GM12892 (cell line): ENCODE measurements around the gene RBM8A.

ENCODE experiments used
- DNase-seq: peaks from one replicate; pipeline ENCODE4 v3.0.0; 2011; ENCODE audit not compliant: insufficient read length
- FAIRE-seq: peaks from 2 replicates; lab custom pipeline; 2011; peaks lifted over from hg19 to GRCh38; lab: Jason Lieb, UNC
- POLR2A ChIP-seq: IDR thresholded peaks from 2 replicates; pipeline ENCODE4 v1.6.1; 2011; ENCODE audit warnings: low read depth, low read length, control low read depth
- POLR2AphosphoS5 ChIP-seq: IDR thresholded peaks from 2 replicates; pipeline ENCODE4 v1.6.1; 2011; ENCODE audit warnings: low read depth, low read length, control low read depth
- TAF1 ChIP-seq: IDR thresholded peaks from 2 replicates; pipeline ENCODE4 v1.6.1; 2011; ENCODE audit warnings: low read depth, mild to moderate bottlenecking, control low read depth, low read length, borderline replicate concordance

The RBM8A gene

DNA sequence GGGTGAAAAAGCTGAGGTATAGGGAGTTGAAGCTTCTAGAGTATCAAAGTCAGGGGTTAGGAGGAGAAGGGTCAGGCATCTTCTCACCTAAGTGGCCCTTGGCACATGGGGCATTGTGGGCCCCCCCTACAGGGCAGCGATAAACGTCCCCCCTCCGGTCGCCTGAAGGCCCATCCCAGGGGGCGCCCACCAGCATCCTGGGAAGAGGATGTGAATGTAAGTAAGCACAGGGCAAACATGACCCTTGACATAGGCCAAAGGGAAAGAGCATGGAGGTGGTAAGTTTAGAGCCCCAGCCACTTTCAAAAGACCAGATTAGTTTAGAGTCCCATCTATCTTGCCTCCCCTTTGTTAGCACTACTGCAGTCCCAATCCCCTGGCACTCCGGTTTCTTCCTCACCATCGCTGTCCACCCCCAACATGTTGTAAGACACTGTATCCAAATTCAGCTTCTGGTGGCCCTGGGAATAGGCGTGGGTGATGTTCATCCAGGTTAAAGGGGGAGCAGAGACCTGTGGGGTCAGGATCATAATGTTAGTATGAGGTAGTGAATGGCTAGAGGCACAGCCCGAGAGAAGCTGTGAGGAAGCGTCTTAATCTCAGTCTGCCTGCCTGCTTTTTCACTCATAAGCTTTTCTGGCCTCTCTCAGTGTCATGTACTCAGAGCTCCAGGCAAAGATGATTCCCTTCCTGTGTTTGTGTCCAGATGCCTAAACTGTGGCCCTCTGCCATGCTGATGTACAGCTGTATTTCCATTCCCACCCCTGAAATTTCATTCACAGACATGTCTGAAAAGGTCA lies 20.1 kb downstream of the RBM8A start:
- DNase-seq (no peak), FAIRE-seq (no peak)
- TF ChIP-seq TAF1 (no peak), POLR2A (no peak), POLR2AphosphoS5 (no peak)

GRCh38 chr1:145901312-145902021 lies 25.8 kb downstream of the RBM8A start:
- no peak for TF ChIP-seq POLR2A
- TF ChIP-seq TAF1, result no peak
- no peak for TF ChIP-seq POLR2AphosphoS5
- FAIRE-seq (no peak), DNase-seq (no peak)

DNA sequence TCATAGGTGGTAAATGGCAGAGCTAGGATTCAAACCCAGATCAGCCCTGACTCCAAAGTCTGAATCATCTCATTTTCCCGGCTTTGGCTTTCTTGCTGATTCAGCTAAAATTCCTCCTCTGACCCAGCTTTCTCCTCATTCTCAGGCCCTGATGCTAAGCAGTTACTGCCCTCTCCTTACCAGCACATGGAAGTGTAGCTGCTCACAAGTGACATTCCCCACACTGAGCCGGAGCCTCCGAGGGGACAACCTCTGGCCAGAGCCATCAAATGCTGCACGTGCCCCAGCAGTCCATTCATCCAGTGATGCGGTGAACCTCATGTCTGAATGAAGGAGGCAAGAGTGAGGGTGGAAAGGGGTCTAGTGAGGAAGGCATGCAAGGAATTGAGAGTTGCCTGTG lies 28.5 kb downstream of the RBM8A start:
- TF ChIP-seq POLR2A (no peak), TAF1 (no peak), POLR2AphosphoS5 (no peak)
- no peak for DNase-seq
- no peak for FAIRE-seq

- no peak for FAIRE-seq
Measured at GRCh38 chr1:145897969-145898368, 29.3 kb downstream of the RBM8A start.

DNA sequence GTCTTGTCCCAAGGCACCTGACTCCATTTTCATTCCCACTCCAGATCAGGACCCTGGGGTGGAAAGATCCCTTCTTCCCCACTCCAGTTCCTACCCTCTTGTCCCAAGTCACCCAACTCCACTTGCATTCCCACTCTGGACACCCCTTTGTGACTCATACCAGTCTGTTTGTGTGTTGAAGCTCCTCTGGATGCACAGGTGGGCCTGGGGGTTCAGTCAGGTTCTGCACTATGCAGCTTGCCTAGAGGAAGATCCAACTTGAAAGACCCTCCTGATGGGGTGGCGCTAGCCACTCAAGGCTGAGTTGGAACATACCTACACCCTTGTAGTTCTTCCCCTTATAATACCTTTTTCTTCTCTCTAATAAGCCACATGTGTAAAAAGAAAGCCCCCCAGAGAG lies 31.8 kb downstream of the RBM8A start:
- DNase-seq, result no peak
- TF ChIP-seq POLR2AphosphoS5, result no peak
- TF ChIP-seq TAF1, result no peak
- TF ChIP-seq POLR2A, result no peak
- no peak for FAIRE-seq

More at GRCh38 chr1:145897969-145898368, 29.3 kb downstream of the RBM8A start:
- DNase-seq, result no peak
- TF ChIP-seq POLR2A (no peak), POLR2AphosphoS5 (no peak), TAF1 (no peak)

DNA sequence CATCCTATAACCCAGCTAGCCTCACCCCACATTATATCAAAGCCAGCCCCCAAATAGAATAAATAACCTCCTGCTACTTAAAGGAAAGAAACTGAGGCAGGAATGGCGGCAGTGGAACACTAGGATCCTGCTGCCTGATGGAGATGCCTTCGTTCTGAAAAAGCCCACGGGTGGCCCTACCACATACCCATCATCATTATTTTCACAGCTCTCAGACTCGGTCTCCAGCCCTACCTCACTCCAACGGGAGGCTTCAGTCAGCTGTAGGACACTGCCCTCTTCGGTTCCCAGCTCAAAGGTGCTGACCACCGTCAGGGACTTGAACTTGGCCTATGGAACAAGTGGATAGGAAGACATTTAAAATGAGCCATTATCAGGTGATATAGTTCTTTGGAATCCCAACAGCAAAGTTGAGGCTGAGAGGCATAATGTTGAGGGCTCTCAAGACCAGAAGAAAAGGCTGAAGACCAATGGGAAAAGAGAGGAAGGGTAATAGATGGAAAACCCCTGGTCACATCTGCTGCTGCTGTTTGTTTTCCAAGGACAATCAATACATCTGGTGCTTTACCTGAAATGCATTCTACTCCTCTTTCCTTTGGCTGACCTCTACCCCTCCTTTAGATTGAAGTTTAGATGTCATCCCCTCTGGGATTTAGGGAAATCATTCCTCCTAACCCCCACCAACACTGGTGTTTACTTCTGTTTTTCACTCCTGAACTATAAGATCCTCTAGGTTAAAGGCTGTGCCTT lies 33.8 kb downstream of the RBM8A start:
- FAIRE-seq (no peak), DNase-seq (no peak)
- TF ChIP-seq POLR2AphosphoS5 (no peak), POLR2A (no peak), TAF1 (no peak)

DNA sequence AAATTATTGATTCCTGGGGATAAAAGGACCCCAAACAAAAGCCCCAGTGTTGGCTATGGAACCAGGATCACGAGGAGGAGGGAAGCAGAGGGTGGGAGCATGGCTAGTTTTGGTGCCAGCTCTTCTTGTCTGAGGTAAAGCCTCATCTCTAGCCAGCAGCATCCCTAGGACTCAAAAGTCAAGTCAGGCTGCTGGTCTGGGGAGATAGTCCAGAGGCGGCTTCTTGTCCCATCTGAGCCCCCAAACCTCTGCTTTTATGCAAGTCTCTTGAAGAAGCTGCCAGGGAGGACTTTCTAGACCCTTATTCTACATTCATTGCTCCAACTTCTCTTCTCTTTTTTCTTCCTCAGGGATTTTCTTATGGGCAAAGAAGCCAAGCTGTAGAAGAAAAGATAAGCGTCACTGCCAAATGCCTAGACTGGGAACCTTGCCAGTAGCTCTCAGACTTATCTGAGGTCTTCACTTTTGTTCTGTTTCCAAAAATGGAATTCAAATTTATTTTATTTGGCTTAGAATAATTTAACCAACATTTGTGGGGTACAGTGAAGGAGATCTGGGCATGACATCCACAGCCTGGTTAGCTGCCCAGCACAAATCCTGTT lies 34.7 kb downstream of the RBM8A start:
- TF ChIP-seq POLR2AphosphoS5, result no peak
- no peak for TF ChIP-seq POLR2A
- no peak for TF ChIP-seq TAF1
- DNase-seq, result no peak
- no peak for FAIRE-seq

DNA sequence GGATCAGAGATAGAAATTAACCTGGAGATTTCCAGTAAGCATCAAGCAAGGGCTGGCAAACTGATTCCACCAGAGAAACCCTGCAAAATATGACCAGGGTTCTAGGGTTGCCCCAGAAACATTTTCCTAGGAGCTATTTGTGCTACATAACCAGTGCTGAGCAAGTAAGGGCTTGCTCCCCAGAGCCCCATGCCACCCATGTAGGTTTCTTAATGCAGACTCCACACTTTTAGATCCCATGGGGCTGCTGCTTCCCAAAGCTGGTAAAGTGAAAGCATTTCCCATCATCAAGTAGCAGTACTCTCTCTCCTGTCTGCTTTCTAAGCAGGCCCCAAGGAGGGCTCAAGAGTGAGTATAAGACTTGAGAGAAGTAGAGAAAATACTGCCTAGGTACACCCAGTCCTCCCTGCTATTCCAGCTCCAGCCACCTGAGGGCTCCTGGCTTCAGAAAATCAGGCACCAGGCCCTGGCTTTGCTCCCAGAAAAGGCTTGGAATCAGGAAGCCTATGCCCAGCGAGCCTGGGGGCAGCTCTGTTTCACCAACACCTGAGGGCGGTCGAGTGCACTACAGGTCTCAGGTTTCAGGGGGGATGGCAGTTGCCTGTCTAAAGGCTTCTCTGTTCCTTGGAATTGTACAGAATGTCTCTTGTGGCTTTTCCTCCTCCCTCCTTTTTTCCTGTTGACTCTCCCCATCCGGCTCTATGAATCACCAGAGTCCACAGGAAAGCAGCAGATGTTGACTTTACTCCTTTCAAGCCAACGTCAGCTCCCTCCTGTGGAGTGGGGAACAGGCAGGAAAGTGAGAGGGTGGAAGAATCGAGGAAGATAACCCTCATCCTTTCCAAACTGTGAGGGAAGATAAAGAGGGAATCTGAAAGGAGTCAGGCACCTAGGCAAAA lies 35.4 kb downstream of the RBM8A start:
- no peak for DNase-seq

GRCh38 chr1:145891143-145891542 lies 36.1 kb downstream of the RBM8A start:
- TF ChIP-seq POLR2AphosphoS5, result no peak
- no peak for TF ChIP-seq TAF1
- DNase-seq (no peak), FAIRE-seq (no peak)

More for the DNA sequence above, 35.4 kb downstream of the RBM8A start:
- TF ChIP-seq TAF1 (no peak), POLR2AphosphoS5 (no peak)
- no peak for FAIRE-seq

- TF ChIP-seq POLR2AphosphoS5, result no peak
- FAIRE-seq (no peak), DNase-seq (no peak)
Measured at GRCh38 chr1:145889722-145890121, 37.6 kb downstream of the RBM8A start.
